HEK293T (cell line): ENCODE data around the gene ST3GAL4.

Experiments used
- FOXA1 ChIP-seq: fragments of 450-650 bp; IDR thresholded peaks from 2 replicates; pipeline ENCODE4 v1.6.1; 2016; ENCODE audit warnings: mild to moderate bottlenecking
- FOXK2 ChIP-seq: fragments of 450-650 bp; IDR thresholded peaks from 2 replicates; pipeline ENCODE4 v1.6.1; 2016; ENCODE audit warnings: mild to moderate bottlenecking
- FOXM1 ChIP-seq: fragments of 450-650 bp; IDR thresholded peaks from 2 replicates; pipeline ENCODE4 v1.6.1; 2017; ENCODE audit warnings: mild to moderate bottlenecking, borderline replicate concordance
- SUZ12 ChIP-seq: fragments of 450-650 bp; IDR thresholded peaks from 2 replicates; pipeline ENCODE4 v1.6.1; 2016; ENCODE audit warnings: mild to moderate bottlenecking
- TARDBP ChIP-seq: fragments of 450-650 bp; IDR thresholded peaks from 2 replicates; pipeline ENCODE4 v1.6.1; 2016

- TF ChIP-seq FOXA1 (no peak), TARDBP (no peak), FOXK2 (no peak), FOXM1 (no peak), SUZ12 (no peak)
Observed at GRCh38 chr11:126363706-126364248, 8.3 kb downstream of the ST3GAL4 start.
